ENCODE data around the gene SLC52A3.

GRCh38 chr20:774660-775057 is 6.4 kb upstream of the SLC52A3 start:
- TF ChIP-seq CTCF (optimal IDR thresholded peaks at IDR 0.05 in 1 of 3, IDR thresholded peaks at IDR 0.05 in 1 of 3, conservative IDR thresholded peaks at IDR 0.05 in 1 of 3; ENCODE audit: extremely low read depth in 1 of 3, insufficient read depth in 2 of 3, low read length in 3 of 3), result no peak
- TF ChIP-seq EZH2 (IDR thresholded peaks at IDR 0.05; ENCODE audit: low read length), result no peak
